ENCODE data around the gene NAT16.

NAT16 gene

DNA sequence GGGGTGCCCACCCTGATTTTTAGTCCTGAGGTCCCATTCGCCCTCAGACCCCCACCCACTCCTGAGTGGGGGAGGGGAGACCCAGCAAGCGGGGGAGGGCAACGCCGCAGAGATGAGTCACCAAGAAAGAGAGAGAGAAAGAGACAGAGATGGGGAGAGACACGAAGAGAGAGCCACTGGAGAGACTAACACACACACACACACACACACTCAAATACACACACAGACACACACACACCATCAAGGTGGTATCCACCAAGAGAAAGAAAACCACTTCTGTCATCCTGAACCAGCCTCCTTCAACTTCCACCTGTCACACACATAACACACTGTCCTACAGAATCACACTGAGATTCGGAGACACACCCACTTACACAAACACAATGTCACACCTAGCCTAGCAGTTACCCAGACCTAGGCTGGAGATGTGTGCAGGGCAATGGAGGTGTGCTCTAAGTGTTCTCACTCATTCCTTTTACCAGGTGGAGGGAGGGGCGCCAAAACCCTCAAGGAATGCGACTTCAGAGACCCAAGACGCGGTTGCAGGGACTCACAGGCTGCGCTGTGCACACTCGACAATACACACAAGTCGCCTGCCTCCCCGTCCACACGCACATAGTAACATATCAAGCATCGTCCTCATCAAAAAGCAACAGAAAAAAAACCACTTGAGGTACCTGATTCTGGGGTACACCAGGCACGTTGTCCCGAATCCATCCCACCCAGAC lies 10.8 kb downstream of the NAT16 start:
- DNase-seq: no peak
- H3K4me1 ChIP-seq (ENCODE audit: insufficient read depth, low read length): peaks cover 72% of the 10 kb centered on the region
- H3K4me3 ChIP-seq (ENCODE audit: low read depth in 1 of 2, low read length in 2 of 2): peak overlapping the region in 1 of 2 experiments; percentile 28; a peak in 1 of 4 replicates
- peaks cover 64% of the 10 kb centered on the region for H4K20me1 ChIP-seq (ENCODE audit: insufficient read depth, low read length)
- ATAC-seq (ENCODE audit: insufficient read depth, low read depth): peak; percentile 1; the same call in 1 of the 3 replicates
- no peaks in the 10 kb centered on the region; the same call in 1 of the 2 replicates for H3K79me2 ChIP-seq (ENCODE audit: insufficient read depth, low read length)
- no peaks in the 10 kb centered on the region for H3K36me3 ChIP-seq (ENCODE audit: insufficient read depth, low read length)
- no peak overlapping the region for H3K9ac ChIP-seq (ENCODE audit: low read depth, low read length)
- TF ChIP-seq CTCF (IDR thresholded peaks at IDR 0.05; ENCODE audit: borderline replicate concordance, extremely low read depth, low read length, poor library complexity, severe bottlenecking) (no peak), EZH2 (IDR thresholded peaks at IDR 0.05; ENCODE audit: borderline replicate concordance, low read depth, low read length, severe bottlenecking) (no peak)
- H3K27ac ChIP-seq (ENCODE audit: low read length): no peak overlapping the region
- no peak overlapping the region; the same call in 1 of the 2 replicates for H2AFZ ChIP-seq (ENCODE audit: low read depth, low read length)
- peak overlapping the region; percentile 54 for H3K4me2 ChIP-seq (ENCODE audit: insufficient read depth, low read length)
- H3K9me3 ChIP-seq (ENCODE audit: insufficient read depth, low read length, severe bottlenecking): no peaks in the 10 kb centered on the region
- H3K27me3 ChIP-seq (ENCODE audit: insufficient read depth, low read length, poor library complexity): peaks cover 17% of the 10 kb centered on the region

DNA sequence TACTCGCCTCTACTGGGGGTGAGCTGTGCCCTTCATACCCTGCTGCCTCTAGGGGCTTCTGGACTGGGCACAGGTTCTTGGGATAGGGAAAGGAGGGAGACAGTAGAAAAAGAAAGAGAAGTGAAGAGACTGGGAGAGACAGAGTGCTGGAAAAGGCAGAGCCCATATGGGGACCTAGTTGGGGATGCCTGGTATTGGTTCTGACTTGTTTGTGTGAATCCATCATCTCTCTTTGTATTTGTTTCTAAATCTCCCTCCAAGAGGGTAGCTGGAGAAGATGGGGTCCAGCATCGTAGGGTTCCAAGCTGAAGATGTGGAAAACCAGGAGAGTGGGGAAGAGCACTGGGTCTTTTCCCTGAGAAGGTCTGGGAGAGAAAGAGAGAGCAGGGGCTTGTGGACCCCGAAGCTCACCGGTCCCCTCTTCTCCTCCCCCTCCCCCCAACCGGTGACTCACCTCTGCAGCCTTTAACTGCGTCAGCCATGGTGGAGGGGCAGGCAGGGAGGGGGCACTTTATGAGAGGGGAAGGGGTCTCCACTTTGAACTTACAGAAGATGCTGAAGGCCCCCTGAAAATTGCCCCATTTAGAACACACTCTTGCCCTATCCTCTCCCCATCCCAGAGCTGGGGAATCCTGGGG lies 11.6 kb downstream of the NAT16 start:
- Histone ChIP-seq H3K4me2 (ENCODE audit: insufficient read depth, low read length) (no peak overlapping the region), H4K20me1 (ENCODE audit: insufficient read depth, low read length) (peaks cover 67% of the 10 kb centered on the region), H2AFZ (ENCODE audit: low read depth, low read length) (no peak overlapping the region), H3K27me3 (ENCODE audit: insufficient read depth, low read length, poor library complexity) (peaks cover 17% of the 10 kb centered on the region), H3K27ac (ENCODE audit: low read length) (no peak overlapping the region), H3K79me2 (ENCODE audit: insufficient read depth, low read length) (peaks cover 3% of the 10 kb centered on the region), H3K9ac (ENCODE audit: low read depth, low read length) (no peak overlapping the region), H3K4me1 (ENCODE audit: insufficient read depth, low read length) (peaks cover 79% of the 10 kb centered on the region), H3K36me3 (ENCODE audit: insufficient read depth, low read length) (no peaks in the 10 kb centered on the region), H3K9me3 (ENCODE audit: insufficient read depth, low read length, severe bottlenecking) (no peaks in the 10 kb centered on the region), H3K4me3 (ENCODE audit: low read depth in 1 of 2, low read length in 2 of 2) (no peak overlapping the region)
- no peak for ATAC-seq (ENCODE audit: insufficient read depth, low read depth)
- DNase-seq: no peak
- TF ChIP-seq CTCF (IDR thresholded peaks at IDR 0.05; ENCODE audit: borderline replicate concordance, extremely low read depth, low read length, poor library complexity, severe bottlenecking): no peak
- no peak for TF ChIP-seq EZH2 (IDR thresholded peaks at IDR 0.05; ENCODE audit: borderline replicate concordance, low read depth, low read length, severe bottlenecking)

DNA sequence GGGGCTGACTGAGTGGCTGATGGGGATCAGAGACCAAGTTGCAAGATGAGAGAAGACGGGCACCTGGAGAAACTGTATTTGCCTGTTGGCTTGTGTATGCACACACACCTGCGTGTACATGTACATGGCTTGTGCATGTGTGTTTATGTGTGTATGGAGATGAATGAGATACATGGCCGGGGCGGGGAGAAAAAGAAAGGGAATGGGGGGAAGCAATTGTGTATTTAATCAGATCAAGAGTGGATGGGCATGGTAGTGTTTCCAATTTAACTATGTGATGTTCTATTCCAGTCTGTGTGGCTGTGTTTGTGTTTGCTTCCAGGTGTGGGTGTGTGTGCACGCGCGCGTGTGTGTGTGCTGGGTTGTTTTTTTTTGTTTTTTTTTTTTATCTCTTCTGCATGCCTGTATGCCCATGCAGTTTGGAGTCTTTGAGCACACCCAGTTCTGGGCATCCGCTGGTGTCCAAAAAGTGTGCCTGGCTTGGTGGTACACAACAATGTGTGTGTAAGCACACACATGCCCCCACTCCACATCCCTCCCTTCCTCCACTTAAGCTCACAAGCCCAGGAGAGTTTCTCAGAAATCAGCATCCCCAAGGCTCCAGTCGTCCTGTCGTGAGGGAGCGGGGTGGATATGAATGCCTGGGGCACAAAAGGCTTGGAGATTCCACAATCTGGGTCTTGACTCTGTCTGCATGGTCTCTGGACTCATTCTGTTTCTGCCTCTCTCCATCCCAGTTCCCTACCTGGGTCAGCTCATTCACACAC lies 12.3 kb downstream of the NAT16 start:
- Histone ChIP-seq H3K9me3 (ENCODE audit: insufficient read depth, low read length, severe bottlenecking) (no peaks in the 10 kb centered on the region), H3K79me2 (ENCODE audit: insufficient read depth, low read length) (peaks cover 3% of the 10 kb centered on the region), H3K4me3 (ENCODE audit: low read depth in 1 of 2, low read length in 2 of 2) (no peak overlapping the region), H4K20me1 (ENCODE audit: insufficient read depth, low read length) (peaks cover 67% of the 10 kb centered on the region), H3K27me3 (ENCODE audit: insufficient read depth, low read length, poor library complexity) (peaks cover 17% of the 10 kb centered on the region), H3K9ac (ENCODE audit: low read depth, low read length) (no peak overlapping the region), H2AFZ (ENCODE audit: low read depth, low read length) (no peak overlapping the region), H3K36me3 (ENCODE audit: insufficient read depth, low read length) (no peaks in the 10 kb centered on the region), H3K4me1 (ENCODE audit: insufficient read depth, low read length) (peaks cover 83% of the 10 kb centered on the region), H3K27ac (ENCODE audit: low read length) (no peak overlapping the region), H3K4me2 (ENCODE audit: insufficient read depth, low read length) (peak overlapping the region; percentile 46; the same call in 1 of the 2 replicates)
- TF ChIP-seq CTCF (IDR thresholded peaks at IDR 0.05; ENCODE audit: borderline replicate concordance, extremely low read depth, low read length, poor library complexity, severe bottlenecking) (no peak), EZH2 (IDR thresholded peaks at IDR 0.05; ENCODE audit: borderline replicate concordance, low read depth, low read length, severe bottlenecking) (no peak)
- ATAC-seq (ENCODE audit: insufficient read depth, low read depth) (no peak), DNase-seq (no peak)

All from DND-41 (cell line).